Mesendoderm (in vitro differentiated cells): ENCODE measurements around the gene SRRT.
"Not testable (repeated sequence)": the region's sequence is repeated elsewhere in the genome, so short reads cannot be mapped to it uniquely, and the experiment has no call there.

Experiments used
- DNase-seq: peaks from one replicate; pipeline ENCODE4 v3.0.0; 2013
- H2AK5ac ChIP-seq: 2 replicates; pipeline ENCODE4 v1.6.1; 2013; ENCODE audit warnings: low read length, inconsistent platforms
- H2BK120ac ChIP-seq: 2 replicates; pipeline ENCODE4 v1.6.1; 2013; ENCODE audit warnings: low read depth, mild to moderate bottlenecking, low read length, moderate library complexity, mixed read lengths
- H2BK15ac ChIP-seq: replicated peaks from 2 replicates; pipeline ENCODE4 v1.6.1; 2013; ENCODE audit warnings: low read depth, mild to moderate bottlenecking, moderate library complexity
- H2BK5ac ChIP-seq: 2 replicates; pipeline ENCODE4 v1.6.1; 2013; ENCODE audit warnings: low read length, inconsistent platforms
- H3K18ac ChIP-seq: 2 replicates; pipeline ENCODE4 v1.6.1; 2013; ENCODE audit warnings: mild to moderate bottlenecking, low read length, mixed read lengths
- H3K23ac ChIP-seq: one replicate; pipeline ENCODE4 v1.6.1; 2013; ENCODE audit warnings: low read length
- H3K27ac ChIP-seq: 2 replicates; pipeline ENCODE4 v1.5.1; 2013; ENCODE audit warnings: low read depth, mild to moderate bottlenecking, inconsistent platforms, low read length, moderate library complexity
- H3K27me3 ChIP-seq: 2 replicates; pipeline ENCODE4 v1.6.1; 2013; ENCODE audit warnings: low read length, control low read depth, mild to moderate bottlenecking, inconsistent platforms; ENCODE audit not compliant: insufficient read depth, poor library complexity
- H3K36me3 ChIP-seq: 2 replicates; pipeline ENCODE4 v1.6.1; 2013; ENCODE audit warnings: low read length, inconsistent platforms; ENCODE audit not compliant: control insufficient read depth, insufficient read depth
- H3K4ac ChIP-seq: one replicate; pipeline ENCODE4 v1.6.1; 2013; ENCODE audit warnings: low read depth, mild to moderate bottlenecking, low read length, moderate library complexity
- H3K4me1 ChIP-seq: 2 replicates; pipeline ENCODE4 v1.6.1; 2013; ENCODE audit warnings: low read depth, low read length, inconsistent platforms; ENCODE audit not compliant: control insufficient read depth
- H3K4me2 ChIP-seq: 2 replicates; pipeline ENCODE4 v1.6.1; 2013; ENCODE audit warnings: low read length
- H3K4me3 ChIP-seq: 2 replicates; pipeline ENCODE4 v1.5.1; 2013; ENCODE audit warnings: mild to moderate bottlenecking, low read length
- H3K56ac ChIP-seq: one replicate; pipeline ENCODE4 v1.6.1; 2013; ENCODE audit warnings: low read length
- H3K79me1 ChIP-seq: 2 replicates; pipeline ENCODE4 v1.6.1; 2013; ENCODE audit warnings: low read length, inconsistent platforms
- H3K79me2 ChIP-seq: 2 replicates; pipeline ENCODE4 v1.6.1; 2013; ENCODE audit warnings: mild to moderate bottlenecking, low read length; ENCODE audit not compliant: control insufficient read depth, insufficient read depth
- H3K9ac ChIP-seq: 2 replicates; pipeline ENCODE4 v1.6.1; 2013; ENCODE audit warnings: low read length, inconsistent platforms
- H4K5ac ChIP-seq: one replicate; pipeline ENCODE4 v1.6.1; 2013; ENCODE audit warnings: low read length
- H4K8ac ChIP-seq: one replicate; pipeline ENCODE4 v1.6.1; 2013; ENCODE audit warnings: low read depth, mild to moderate bottlenecking, control low read depth, low read length, moderate library complexity
- WGBS: extraction: QIAGEN DNeasy Blood & Tissue Kit; methylation state at CpG from one replicate; pipeline ENCODE4 v1.1.7; 2013; ENCODE audit warnings: low lambda C conversion rate, missing lambda C conversion rate; ENCODE audit not compliant: insufficient coverage; ENCODE audit errors: extremely low coverage; 5-methylcytosine and 5-hydroxymethylcytosine counted together

SRRT gene

GRCh38 chr7:100901921-100902332, 27.0 kb downstream of the SRRT start:
- WGBS: no CpG with 5 or more reads among the region's 5 CpGs
- H3K56ac ChIP-seq: no peak overlapping the region
- no peak for DNase-seq
- H4K5ac ChIP-seq: no peak overlapping the region
- H3K9ac ChIP-seq: no peak overlapping the region
- no peak overlapping the region for H3K23ac ChIP-seq
- H3K4ac ChIP-seq: no peak overlapping the region
- no peaks in the 10 kb centered on the region for H3K79me2 ChIP-seq
- no peak overlapping the region for H3K4me2 ChIP-seq
- H2BK15ac ChIP-seq: no peak overlapping the region
- H3K79me1 ChIP-seq: no peaks in the 10 kb centered on the region
- H3K27ac ChIP-seq: no peak overlapping the region
- H3K4me3 ChIP-seq: no peak overlapping the region
- H2BK120ac ChIP-seq: no peak overlapping the region
- H2AK5ac ChIP-seq: no peak overlapping the region
- no peak overlapping the region for H4K8ac ChIP-seq
- H3K4me1 ChIP-seq: no peaks in the 10 kb centered on the region
- H2BK5ac ChIP-seq: no peak overlapping the region
- no peaks in the 10 kb centered on the region for H3K27me3 ChIP-seq
- H3K36me3 ChIP-seq: no peaks in the 10 kb centered on the region
- H3K18ac ChIP-seq: no peak overlapping the region

DNA sequence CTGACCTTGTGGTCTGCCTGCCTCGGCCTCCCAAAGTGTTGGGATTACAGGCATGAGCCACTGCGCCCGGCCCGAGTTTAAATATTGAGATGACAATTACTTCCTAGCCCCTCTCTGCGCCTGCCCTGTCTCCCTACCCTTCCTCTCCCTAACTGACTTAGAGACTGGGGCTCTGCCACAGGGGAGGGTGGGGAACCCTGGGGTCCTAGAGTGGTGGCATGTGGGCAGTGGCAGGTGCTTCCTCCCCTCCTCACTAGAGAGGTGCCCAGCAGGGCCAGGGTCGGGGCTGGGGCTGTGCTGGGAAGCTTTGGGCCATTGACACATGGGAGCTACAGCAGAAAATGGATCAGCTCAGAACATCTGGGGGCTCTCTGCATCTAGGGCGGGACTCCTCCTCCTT, 27.7 kb downstream of the SRRT start:
- H3K9ac ChIP-seq: no peak overlapping the region
- H2BK5ac ChIP-seq: no peak overlapping the region
- no peak overlapping the region for H2BK120ac ChIP-seq
- no peaks in the 10 kb centered on the region for H3K27me3 ChIP-seq
- H3K79me1 ChIP-seq: no peaks in the 10 kb centered on the region
- H3K4me2 ChIP-seq: no peak overlapping the region
- no peaks in the 10 kb centered on the region for H3K36me3 ChIP-seq
- no peaks in the 10 kb centered on the region for H3K79me2 ChIP-seq
- no peak overlapping the region for H3K56ac ChIP-seq
- no peak overlapping the region for H2AK5ac ChIP-seq
- no CpG with 5 or more reads among the region's 7 CpGs for WGBS
- H3K23ac ChIP-seq: no peak overlapping the region
- H3K4ac ChIP-seq: no peak overlapping the region
- no peak overlapping the region for H3K18ac ChIP-seq
- no peak overlapping the region for H2BK15ac ChIP-seq
- H4K8ac ChIP-seq: no peak overlapping the region
- no peak overlapping the region for H3K27ac ChIP-seq
- no peak overlapping the region for H4K5ac ChIP-seq
- no peaks in the 10 kb centered on the region for H3K4me1 ChIP-seq
- no peak for DNase-seq
- H3K4me3 ChIP-seq: no peak overlapping the region

DNA sequence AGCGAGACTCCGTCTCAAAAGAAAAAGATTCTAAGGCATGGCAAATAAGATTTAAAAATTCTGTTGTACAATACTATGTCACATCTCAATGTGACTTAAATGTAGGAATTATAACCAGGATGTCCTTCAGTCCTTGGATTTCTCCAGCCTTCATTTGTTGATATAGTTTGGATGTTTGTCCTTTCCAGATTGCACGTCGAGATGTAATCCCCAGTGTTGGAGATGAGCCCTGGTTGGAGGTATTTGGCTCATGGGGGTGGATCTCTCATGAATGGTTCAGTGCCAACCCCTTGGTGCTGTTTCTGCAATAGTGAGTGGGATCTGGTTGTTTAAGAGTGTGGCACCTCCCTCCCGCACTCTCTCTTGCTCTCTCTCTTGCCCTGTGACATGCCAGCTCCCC, 33.6 kb downstream of the SRRT start:
- Histone ChIP-seq H2BK15ac (no peak overlapping the region), H3K4me1 (no peaks in the 10 kb centered on the region), H3K9ac (no peak overlapping the region), H3K18ac (no peak overlapping the region), H3K23ac (no peak overlapping the region), H3K79me1 (no peaks in the 10 kb centered on the region), H2BK120ac (no peak overlapping the region), H2BK5ac (no peak overlapping the region), H2AK5ac (no peak overlapping the region), H3K79me2 (no peaks in the 10 kb centered on the region), H4K8ac (no peak overlapping the region), H3K36me3 (no peaks in the 10 kb centered on the region), H3K27me3 (no peaks in the 10 kb centered on the region), H4K5ac (no peak overlapping the region), H3K27ac (no peak overlapping the region), H3K56ac (no peak overlapping the region), H3K4me2 (no peak overlapping the region), H3K4me3 (no peak overlapping the region), H3K4ac (no peak overlapping the region)
- WGBS: no CpG with 5 or more reads among the region's 5 CpGs
- DNase-seq: no peak

DNA sequence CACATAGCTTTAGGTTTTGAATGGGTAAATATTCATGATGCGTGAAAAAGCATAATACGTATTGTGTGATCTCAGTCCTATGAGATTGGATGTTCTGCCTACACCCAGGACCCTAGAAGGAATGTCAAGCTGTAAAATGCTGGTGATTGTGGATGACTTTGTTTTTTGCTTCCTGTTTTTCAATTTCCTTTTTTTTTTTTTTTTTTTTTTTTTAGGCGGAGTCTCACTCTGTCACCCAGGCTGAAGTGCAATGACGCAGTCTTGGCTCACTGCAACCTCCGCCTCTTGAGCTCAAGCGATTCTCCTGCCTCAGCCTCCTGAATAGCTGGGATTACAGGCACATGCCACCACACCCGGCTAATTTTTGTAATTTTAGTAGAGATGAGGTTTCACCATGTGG, 35.5 kb downstream of the SRRT start:
- not testable (repeated sequence) for DNase-seq, H3K4me2 ChIP-seq, H3K79me2 ChIP-seq, H3K9ac ChIP-seq, H3K4ac ChIP-seq, H3K23ac ChIP-seq, H3K79me1 ChIP-seq, H3K4me1 ChIP-seq, H3K36me3 ChIP-seq, H3K27me3 ChIP-seq, H3K56ac ChIP-seq, H2BK15ac ChIP-seq, H4K5ac ChIP-seq, H3K4me3 ChIP-seq, H3K27ac ChIP-seq, H2BK5ac ChIP-seq, H4K8ac ChIP-seq, H2AK5ac ChIP-seq, H2BK120ac ChIP-seq, H3K18ac ChIP-seq
- WGBS: no CpG with 5 or more reads among the region's 7 CpGs

- Histone ChIP-seq H3K4me1 (no peaks in the 10 kb centered on the region), H2AK5ac (no peak overlapping the region), H2BK120ac (no peak overlapping the region), H3K27me3 (no peaks in the 10 kb centered on the region), H4K5ac (no peak overlapping the region), H2BK15ac (no peak overlapping the region), H3K9ac (no peak overlapping the region), H3K23ac (no peak overlapping the region), H3K18ac (no peak overlapping the region), H3K79me1 (no peaks in the 10 kb centered on the region), H3K4me3 (no peak overlapping the region), H2BK5ac (no peak overlapping the region), H3K56ac (no peak overlapping the region), H3K79me2 (no peaks in the 10 kb centered on the region), H4K8ac (no peak overlapping the region), H3K36me3 (no peaks in the 10 kb centered on the region), H3K27ac (no peak overlapping the region), H3K4ac (no peak overlapping the region), H3K4me2 (no peak overlapping the region)
- WGBS: no CpG with 5 or more reads among the region's 3 CpGs
- no peak for DNase-seq
Observed at GRCh38 chr7:100911484-100911883, 36.6 kb downstream of the SRRT start.

- H3K36me3 ChIP-seq: no peaks in the 10 kb centered on the region
- H3K27me3 ChIP-seq: no peaks in the 10 kb centered on the region
- WGBS: no CpG with 5 or more reads among the region's 15 CpGs
- H2BK15ac ChIP-seq: no peak overlapping the region
- H3K4me2 ChIP-seq: no peak overlapping the region
- no peak overlapping the region for H4K8ac ChIP-seq
- H3K4ac ChIP-seq: no peak overlapping the region
- no peak overlapping the region for H3K23ac ChIP-seq
- no peak overlapping the region for H3K27ac ChIP-seq
- no peak overlapping the region for H3K56ac ChIP-seq
- no peaks in the 10 kb centered on the region for H3K4me1 ChIP-seq
- no peak overlapping the region for H3K18ac ChIP-seq
- DNase-seq: no peak
- no peak overlapping the region for H3K9ac ChIP-seq
- no peaks in the 10 kb centered on the region for H3K79me2 ChIP-seq
- no peak overlapping the region for H2AK5ac ChIP-seq
- H3K79me1 ChIP-seq: no peaks in the 10 kb centered on the region
- no peak overlapping the region for H2BK5ac ChIP-seq
- H4K5ac ChIP-seq: no peak overlapping the region
- H2BK120ac ChIP-seq: no peak overlapping the region
- H3K4me3 ChIP-seq: no peak overlapping the region
Observed at GRCh38 chr7:100914208-100914878, 39.4 kb downstream of the SRRT start.
